Measurements from ENCODE around the gene TAF11. TPM values are rescaled to one million over a fixed set of nuclear protein-coding genes. Genes with fewer than 3 reads are reported as not detected.
"Not testable (repeated sequence)": the region's sequence is repeated elsewhere in the genome, so short reads cannot be mapped to it uniquely, and the experiment has no call there.

Gene TAF11
- total RNA-seq, 3 donors from 2014 or later (not counting 1 experiment from before 2014, with no cell fraction given), result 34.4 to 41.3 (median 36.2) TPM

DNA sequence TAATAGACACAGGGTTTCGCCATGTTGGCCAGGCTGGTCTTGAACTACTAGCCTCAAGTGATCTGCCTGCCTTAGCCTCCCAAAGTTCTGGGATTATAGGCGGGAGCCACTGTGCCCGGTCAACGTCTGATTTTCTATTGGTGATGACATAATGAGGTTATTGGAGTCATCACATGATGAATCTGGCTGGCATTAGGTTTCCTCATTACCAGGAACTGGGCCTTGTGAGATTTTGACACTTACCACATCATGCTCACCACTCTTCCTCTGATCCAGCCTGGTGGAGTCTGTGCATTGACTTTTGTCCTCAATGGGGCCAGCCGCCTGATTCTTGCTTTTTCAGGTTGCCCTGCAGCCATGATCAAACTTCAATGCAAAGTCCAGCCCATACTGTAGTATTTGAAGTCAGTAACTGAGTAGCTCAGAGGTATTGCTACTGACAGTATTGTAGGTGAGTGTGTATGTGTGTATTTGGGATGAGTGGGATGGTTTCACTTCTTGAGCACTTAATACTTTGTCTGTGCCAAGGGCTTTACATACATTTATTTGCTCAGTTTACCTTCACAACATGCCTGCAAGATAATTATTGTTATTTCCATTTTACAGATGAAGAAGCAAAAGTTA lies 17.3 kb upstream of the TAF11 start:
- Histone ChIP-seq H3K27me3 (ENCODE audit: control insufficient read depth, insufficient read depth, low read length) (no peaks in the 10 kb centered on the region), H3K27ac (ENCODE audit: low read length) (no peak overlapping the region), H3K9me3 (ENCODE audit: control insufficient read depth, insufficient read depth, low read length) (no peaks in the 10 kb centered on the region), H3K4me1 (ENCODE audit: control insufficient read depth, insufficient read depth, low read length) (peaks cover 7% of the 10 kb centered on the region), H3K4me3 (ENCODE audit: low read length) (no peak overlapping the region), H3K36me3 (ENCODE audit: control insufficient read depth, insufficient read depth, low read length) (no peaks in the 10 kb centered on the region)
- H3K4me3 Mint-ChIP-seq, result peak overlapping the region; percentile 45
- H3K9me3 Mint-ChIP-seq, result no peaks in the 10 kb centered on the region
- peaks cover 37 to 40% of the 10 kb centered on the region in 2 donors for H3K4me1 Mint-ChIP-seq
- no peaks in the 10 kb centered on the region for H3K27me3 Mint-ChIP-seq (ENCODE audit: low read depth in 2 of 2)
- 88% methylated on average over 3 of the region's 5 CpGs for WGBS (ENCODE audit: insufficient coverage)
- H3K36me3 Mint-ChIP-seq, result no peaks in the 10 kb centered on the region
- intact Hi-C loops (cut with micrococcal nuclease), result no loop called here
- H3K27ac Mint-ChIP-seq, result peak overlapping the region; percentile 72 to 83
- TF ChIP-seq, protein P1, sequence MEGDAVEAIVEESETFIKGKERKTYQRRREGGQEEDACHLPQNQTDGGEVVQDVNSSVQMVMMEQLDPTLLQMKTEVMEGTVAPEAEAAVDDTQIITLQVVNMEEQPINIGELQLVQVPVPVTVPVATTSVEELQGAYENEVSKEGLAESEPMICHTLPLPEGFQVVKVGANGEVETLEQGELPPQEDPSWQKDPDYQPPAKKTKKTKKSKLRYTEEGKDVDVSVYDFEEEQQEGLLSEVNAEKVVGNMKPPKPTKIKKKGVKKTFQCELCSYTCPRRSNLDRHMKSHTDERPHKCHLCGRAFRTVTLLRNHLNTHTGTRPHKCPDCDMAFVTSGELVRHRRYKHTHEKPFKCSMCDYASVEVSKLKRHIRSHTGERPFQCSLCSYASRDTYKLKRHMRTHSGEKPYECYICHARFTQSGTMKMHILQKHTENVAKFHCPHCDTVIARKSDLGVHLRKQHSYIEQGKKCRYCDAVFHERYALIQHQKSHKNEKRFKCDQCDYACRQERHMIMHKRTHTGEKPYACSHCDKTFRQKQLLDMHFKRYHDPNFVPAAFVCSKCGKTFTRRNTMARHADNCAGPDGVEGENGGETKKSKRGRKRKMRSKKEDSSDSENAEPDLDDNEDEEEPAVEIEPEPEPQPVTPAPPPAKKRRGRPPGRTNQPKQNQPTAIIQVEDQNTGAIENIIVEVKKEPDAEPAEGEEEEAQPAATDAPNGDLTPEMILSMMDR (IDR thresholded peaks at IDR 0.05), result no peak
- ATAC-seq (peak; percentile 44 to 78 (median 69)), DNase-seq (no peak)

DNA sequence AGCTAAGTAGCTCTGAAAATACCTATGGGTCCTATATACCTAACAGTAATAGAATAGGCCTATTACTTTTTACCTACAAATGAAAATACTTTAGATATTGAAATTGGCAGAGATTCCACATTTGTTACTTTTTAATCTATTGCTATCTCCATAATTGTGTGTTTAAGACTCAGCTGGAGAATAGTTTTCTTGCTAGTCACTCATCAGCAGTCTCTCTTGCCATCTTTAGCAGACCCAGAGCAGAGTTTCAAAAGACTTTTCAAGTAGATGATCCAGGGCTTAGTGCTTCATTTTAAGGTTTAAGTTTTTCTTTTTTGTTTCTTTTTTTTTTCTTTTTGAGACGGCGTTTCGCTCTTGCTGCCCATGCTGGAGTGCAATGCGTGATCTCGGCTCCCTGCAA lies 14.1 kb upstream of the TAF11 start:
- 97% methylated on average over 5 of the region's 5 CpGs for WGBS (ENCODE audit: insufficient coverage)
- Histone ChIP-seq H3K4me3 (ENCODE audit: low read length) (no peak overlapping the region), H3K9me3 (ENCODE audit: control insufficient read depth, insufficient read depth, low read length) (no peaks in the 10 kb centered on the region), H3K36me3 (ENCODE audit: control insufficient read depth, insufficient read depth, low read length) (no peaks in the 10 kb centered on the region), H3K27me3 (ENCODE audit: control insufficient read depth, insufficient read depth, low read length) (no peaks in the 10 kb centered on the region), H3K4me1 (ENCODE audit: control insufficient read depth, insufficient read depth, low read length) (peaks cover 7% of the 10 kb centered on the region), H3K27ac (ENCODE audit: low read length) (no peak overlapping the region)
- no peaks in the 10 kb centered on the region for H3K27me3 Mint-ChIP-seq (ENCODE audit: low read depth in 2 of 2)
- H3K4me1 Mint-ChIP-seq, result peaks cover 19 to 31% of the 10 kb centered on the region in 2 donors
- TF ChIP-seq, protein P1 (IDR thresholded peaks at IDR 0.05), result no peak
- no peak overlapping the region for H3K27ac Mint-ChIP-seq
- H3K4me3 Mint-ChIP-seq, result no peak overlapping the region
- no peaks in the 10 kb centered on the region for H3K36me3 Mint-ChIP-seq
- DNase-seq, result no peak
- no peak for ATAC-seq
- H3K9me3 Mint-ChIP-seq, result no peaks in the 10 kb centered on the region
- intact Hi-C loops (cut with micrococcal nuclease), result no loop called here

DNA sequence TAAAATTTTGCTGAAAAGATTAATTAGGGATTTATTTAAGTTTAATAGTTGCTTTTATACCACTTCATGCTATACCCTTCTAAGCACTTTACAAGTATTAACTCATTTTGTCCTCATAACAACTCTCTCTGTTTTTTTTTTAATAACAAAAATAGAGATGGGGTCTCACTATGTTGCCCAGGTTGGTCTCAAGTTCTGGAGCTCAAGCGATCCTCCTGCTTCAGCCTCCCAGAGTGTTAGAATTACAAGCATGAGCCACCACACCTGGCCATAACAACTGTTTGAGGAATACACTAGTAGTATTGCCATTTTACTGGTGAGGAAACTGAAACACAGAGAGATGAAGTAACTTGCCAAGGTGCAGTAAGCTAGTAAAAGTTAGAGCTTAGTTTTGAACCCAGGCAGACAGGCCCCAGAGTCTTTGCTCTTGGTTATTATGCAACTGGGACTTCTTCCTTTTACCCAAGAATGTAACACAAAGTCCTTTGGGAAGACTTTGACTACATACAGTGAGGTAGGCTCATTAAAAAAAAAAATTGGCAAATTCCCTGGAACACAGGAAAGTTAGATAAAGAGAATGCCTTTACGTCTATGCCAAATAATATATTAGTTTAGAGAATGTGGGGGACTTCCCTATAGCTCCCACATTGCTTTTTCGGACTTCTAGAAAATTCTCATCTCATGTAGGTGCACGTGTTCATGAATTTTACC lies 12.6 kb upstream of the TAF11 start:
- Histone ChIP-seq H3K4me3 (ENCODE audit: low read length) (no peak overlapping the region), H3K36me3 (ENCODE audit: control insufficient read depth, insufficient read depth, low read length) (no peaks in the 10 kb centered on the region), H3K27me3 (ENCODE audit: control insufficient read depth, insufficient read depth, low read length) (no peaks in the 10 kb centered on the region), H3K9me3 (ENCODE audit: control insufficient read depth, insufficient read depth, low read length) (no peaks in the 10 kb centered on the region), H3K27ac (ENCODE audit: low read length) (no peak overlapping the region), H3K4me1 (ENCODE audit: control insufficient read depth, insufficient read depth, low read length) (peaks cover 7% of the 10 kb centered on the region)
- ATAC-seq (no peak), DNase-seq (no peak)
- Mint-ChIP-seq H3K4me3 (no peak overlapping the region), H3K4me1 (peaks cover 11 to 16% of the 10 kb centered on the region in 2 donors), H3K27ac (no peak overlapping the region), H3K27me3 (ENCODE audit: low read depth in 2 of 2) (no peaks in the 10 kb centered on the region), H3K36me3 (no peaks in the 10 kb centered on the region), H3K9me3 (no peaks in the 10 kb centered on the region)
- TF ChIP-seq, protein P1 (IDR thresholded peaks at IDR 0.05), result no peak
- WGBS (ENCODE audit: insufficient coverage), result 96% methylated on average over 3 of the region's 4 CpGs
- intact Hi-C loops (cut with micrococcal nuclease), result no loop called here

DNA sequence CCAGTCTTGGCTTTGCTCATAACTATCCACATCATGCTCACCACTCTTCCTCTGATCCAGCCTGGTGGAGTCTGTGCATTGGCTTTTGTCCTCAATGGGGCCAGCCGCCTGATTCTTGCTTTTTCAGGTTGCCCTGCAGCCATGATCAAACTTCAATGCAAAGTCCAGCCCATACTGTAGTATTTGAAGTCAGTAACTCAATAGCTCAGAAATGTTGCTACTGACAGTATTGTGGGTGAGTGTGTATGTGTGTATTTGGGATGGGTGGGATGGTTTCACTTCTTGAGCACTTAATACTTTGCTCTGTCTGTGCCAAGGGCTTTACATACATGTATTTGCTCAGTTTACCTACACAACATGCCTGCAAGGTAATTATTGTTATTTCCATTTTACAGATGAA lies 11.9 kb upstream of the TAF11 start:
- H3K4me3 Mint-ChIP-seq; H3K9me3 ChIP-seq (ENCODE audit: control insufficient read depth, insufficient read depth, low read length); H3K4me1 Mint-ChIP-seq; H3K36me3 Mint-ChIP-seq; DNase-seq; H3K27ac ChIP-seq (ENCODE audit: low read length); H3K4me1 ChIP-seq (ENCODE audit: control insufficient read depth, insufficient read depth, low read length); H3K4me3 ChIP-seq (ENCODE audit: low read length); ATAC-seq; intact Hi-C loops (cut with micrococcal nuclease); H3K36me3 ChIP-seq (ENCODE audit: control insufficient read depth, insufficient read depth, low read length); H3K27me3 Mint-ChIP-seq (ENCODE audit: low read depth in 2 of 2); H3K27me3 ChIP-seq (ENCODE audit: control insufficient read depth, insufficient read depth, low read length); H3K9me3 Mint-ChIP-seq; H3K27ac Mint-ChIP-seq: not testable (repeated sequence)
- 100% methylated on average over 1 of the region's 1 CpG for WGBS (ENCODE audit: insufficient coverage)
